GM23338 (cell line): Measurements from ENCODE around the gene SLC9A3. TPM values are rescaled to one million over a fixed set of nuclear protein-coding genes. Genes with fewer than 3 reads are reported as not detected.

Experiments used
- ATAC-seq: fragments of 200-7000 bp; cut with Tn5 transposase; 3 replicates; pipeline ENCODE4 v1.9.1; 2020
- DNase-seq: peaks from one replicate; pipeline ENCODE4 v3.0.0-alpha.2; 2015; ENCODE audit warnings: low spot score
- H2AFZ ChIP-seq: fragments of 200-600 bp; sonication (generic); 2 replicates; pipeline ENCODE4 v1.8.0; 2016; ENCODE audit warnings: antibody characterized with exemption, mild to moderate bottlenecking, moderate library complexity
- H3F3A ChIP-seq: fragments of 200-600 bp; sonication (generic); replicated peaks from 2 replicates; pipeline ENCODE4 v1.8.0; 2017; ENCODE audit warnings: antibody characterized with exemption, mixed run types, low read depth
- H3K27ac ChIP-seq: fragments of 200-600 bp; sonication (generic); 2 replicates; pipeline ENCODE4 v1.6.1; 2016; ENCODE audit warnings: low read depth
- H3K27me3 ChIP-seq: fragments of 200-600 bp; sonication (generic); 2 replicates; pipeline ENCODE4 v1.8.0; 2016; ENCODE audit warnings: mild to moderate bottlenecking, mixed run types, moderate library complexity; ENCODE audit not compliant: insufficient read depth
- H3K36me3 ChIP-seq: fragments of 200-600 bp; sonication (generic); 2 replicates; pipeline ENCODE4 v1.8.0; 2016; ENCODE audit warnings: mild to moderate bottlenecking; ENCODE audit not compliant: insufficient read depth
- H3K4me1 ChIP-seq: fragments of 200-600 bp; sonication (generic); 2 replicates; pipeline ENCODE4 v1.8.0; 2016; ENCODE audit warnings: mild to moderate bottlenecking, moderate library complexity; ENCODE audit not compliant: insufficient read depth
- H3K4me2 ChIP-seq: fragments of 200-600 bp; sonication (generic); 2 replicates; pipeline ENCODE4 v1.7.1; 2017; ENCODE audit warnings: mixed run types
- H3K4me3 ChIP-seq: fragments of 200-600 bp; sonication (generic); 2 replicates; pipeline ENCODE4 v1.6.1; 2016; ENCODE audit warnings: mixed run types
- H3K79me2 ChIP-seq: fragments of 200-600 bp; sonication (generic); replicated peaks from 2 replicates; pipeline ENCODE4 v1.8.0; 2017; ENCODE audit warnings: mild to moderate bottlenecking; ENCODE audit not compliant: insufficient read depth
- H3K9me2 ChIP-seq: fragments of 200-600 bp; sonication (generic); 2 replicates; pipeline ENCODE4 v1.8.0; 2017; ENCODE audit not compliant: insufficient read depth
- H4K20me1 ChIP-seq: fragments of 200-600 bp; sonication (generic); replicated peaks from 2 replicates; pipeline ENCODE4 v1.8.0; 2017; ENCODE audit warnings: mild to moderate bottlenecking; ENCODE audit not compliant: insufficient read depth
- H3K27ac Mint-ChIP-seq: 2 replicates; pipeline ENCODE4 v1.8.0; 2020; ENCODE audit warnings: inconsistent platforms, mild to moderate bottlenecking, moderate library complexity, mixed read lengths
- H3K27me3 Mint-ChIP-seq: 3 replicates; pipeline ENCODE4 v1.8.0; 2022; ENCODE audit warnings: low read depth, mild to moderate bottlenecking, moderate library complexity, mixed read lengths, inconsistent platforms; ENCODE audit not compliant: insufficient read depth, poor library complexity
- H3K36me3 Mint-ChIP-seq: 3 replicates; pipeline ENCODE4 v1.8.0; 2021; ENCODE audit warnings: low read depth, mild to moderate bottlenecking, inconsistent platforms, moderate library complexity, mixed read lengths
- H3K4me1 Mint-ChIP-seq: 3 replicates; pipeline ENCODE4 v1.8.0; 2020; ENCODE audit warnings: mild to moderate bottlenecking, inconsistent platforms, mixed read lengths
- H3K4me3 Mint-ChIP-seq: 3 replicates; pipeline ENCODE4 v1.8.0; 2021; ENCODE audit warnings: moderate library complexity, mild to moderate bottlenecking, inconsistent platforms, mixed read lengths
- H3K9me3 Mint-ChIP-seq: 3 replicates; pipeline ENCODE4 v1.8.0; 2020; ENCODE audit warnings: moderate library complexity, mild to moderate bottlenecking, inconsistent platforms, mixed read lengths
- EZH2 ChIP-seq: fragments of 200-600 bp; sonication (generic); IDR thresholded peaks from one replicate; pipeline ENCODE4 v1.8.0; 2017; ENCODE audit warnings: antibody characterized with exemption, mild to moderate bottlenecking, low read depth; ENCODE audit not compliant: unreplicated experiment
- JUNB ChIP-seq: IDR thresholded peaks from one replicate; pipeline ENCODE4 v1.6.1; 2016; ENCODE audit warnings: antibody characterized with exemption; ENCODE audit not compliant: unreplicated experiment
- NANOG ChIP-seq: IDR thresholded peaks from 2 replicates; pipeline ENCODE4 v1.6.1; 2016; ENCODE audit warnings: antibody characterized with exemption, borderline replicate concordance
- POLR2AphosphoS5 ChIP-seq: IDR thresholded peaks from 2 replicates; pipeline ENCODE4 v1.6.1; 2016; ENCODE audit warnings: antibody characterized with exemption, low read depth
- ZNF462 ChIP-seq: fragments of 250-450 bp; sonication (Bioruptor Pico); IDR thresholded peaks from 2 replicates; pipeline ENCODE4 v1.5.0; 2020; ENCODE audit warnings: mild to moderate bottlenecking, moderate library complexity
- polyA plus RNA-seq: library from polyadenylated mRNA; unstranded; fragments of >200 nt; fragmentation: Nextera tagmentation; extraction: Ambion mirVana; gene quantifications from 2 replicates; pipeline ENCODE4 v1.2.1, GENCODE V29; 2016
- total RNA-seq: library from RNA; depleted of rRNA; stranded (reverse); fragments of >200 nt; shearing (Covaris generic); gene quantifications from 2 replicates; pipeline ENCODE4 v1.2.3, GENCODE V29; 2014

Gene SLC9A3
- total and polyA plus RNA-seq, 2 experiments from 2014 or later: 0.39 to 3.1 TPM

- H3K36me3 ChIP-seq: no peaks in the 10 kb centered on the region
- DNase-seq: no peak
- H3K9me2 ChIP-seq: no peaks in the 10 kb centered on the region
- no peak overlapping the region for H2AFZ ChIP-seq
- Mint-ChIP-seq H3K27ac (no peak overlapping the region), H3K4me1 (peaks cover 2% of the 10 kb centered on the region; the same call in 1 of the 3 replicates), H3K4me3 (no peak overlapping the region), H3K36me3 (no peaks in the 10 kb centered on the region; the same call in 2 of the 3 replicates), H3K9me3 (no peaks in the 10 kb centered on the region), H3K27me3 (peaks cover 6% of the 10 kb centered on the region)
- H3K27me3 ChIP-seq: no peaks in the 10 kb centered on the region
- H3K27ac ChIP-seq: no peak overlapping the region
- no peaks in the 10 kb centered on the region for H3K4me1 ChIP-seq
- H3K4me3 ChIP-seq: no peak overlapping the region
- no peak overlapping the region for H3K4me2 ChIP-seq
- no peak for ATAC-seq
- TF ChIP-seq ZNF462 (no peak), POLR2AphosphoS5 (no peak)
- no peaks in the 10 kb centered on the region for H3K79me2 ChIP-seq
- H3F3A ChIP-seq: no peaks in the 10 kb centered on the region
- H4K20me1 ChIP-seq: no peaks in the 10 kb centered on the region
Observed at GRCh38 chr5:434443-435146, 89.7 kb downstream of the SLC9A3 start.

- H3K4me1 Mint-ChIP-seq: peaks cover 5% of the 10 kb centered on the region
- no peaks in the 10 kb centered on the region for H3K79me2 ChIP-seq
- no peaks in the 10 kb centered on the region for H4K20me1 ChIP-seq
- no peak overlapping the region for H3K27ac Mint-ChIP-seq
- H3K27me3 Mint-ChIP-seq: peaks cover 5% of the 10 kb centered on the region
- H3K4me2 ChIP-seq: no peak overlapping the region
- no peaks in the 10 kb centered on the region for H3K9me3 Mint-ChIP-seq
- H3K27ac ChIP-seq: no peak overlapping the region
- ATAC-seq: no peak
- H3K36me3 Mint-ChIP-seq: no peaks in the 10 kb centered on the region; the same call in 2 of the 3 replicates
- H3K36me3 ChIP-seq: no peaks in the 10 kb centered on the region
- H3K9me2 ChIP-seq: no peaks in the 10 kb centered on the region
- no peak for DNase-seq
- H3K27me3 ChIP-seq: no peaks in the 10 kb centered on the region
- no peaks in the 10 kb centered on the region for H3F3A ChIP-seq
- H3K4me3 Mint-ChIP-seq: no peak overlapping the region
- H2AFZ ChIP-seq: no peak overlapping the region
- no peaks in the 10 kb centered on the region for H3K4me1 ChIP-seq
- no peak overlapping the region for H3K4me3 ChIP-seq
- TF ChIP-seq EZH2: no peak
- no peak for TF ChIP-seq JUNB
- no peak for TF ChIP-seq ZNF462
- TF ChIP-seq NANOG: no peak
Observed at GRCh38 chr5:433836-434235, 90.4 kb downstream of the SLC9A3 start.
